Endothelial cell of umbilical vein (primary cell): ENCODE data around the gene AAR2. TPM values are rescaled to one million over a fixed set of nuclear protein-coding genes. Genes with fewer than 3 reads are reported as not detected.

ENCODE experiments used
- BruUV-seq: library from RNA; stranded (reverse); fragments of 400-500 nt; replicated peaks from 2 replicates; lab custom pipeline; 2021; lab: Mats Ljungman, UMichigan
- CTCF ChIA-PET: fragments of 300-600, 350-600 bp; sonication (Branson Sonifier 250); formaldehyde crosslinking; loops from one replicate; lab custom pipeline; 2021; ENCODE audit warnings: antibody characterized with exemption, inconsistent platforms; lab: Charles Lee
- POLR2A ChIA-PET: fragments of 300-600, 350-600 bp; sonication (Branson Sonifier 250); formaldehyde crosslinking; loops from one replicate; lab custom pipeline; 2021; ENCODE audit warnings: antibody characterized with exemption, inconsistent platforms; lab: Charles Lee
- DNase-seq: peaks from one replicate; pipeline ENCODE4 v3.0.0-alpha.2; 2011; ENCODE audit warnings: low read depth, low spot score
- FAIRE-seq: peaks from 2 replicates; lab custom pipeline; 2011; peaks lifted over from hg19 to GRCh38; lab: Jason Lieb, UNC
- H2AFZ ChIP-seq: 2 replicates; pipeline ENCODE4 v1.6.0; 2012; ENCODE audit warnings: low read depth, low read length, control low read depth, inconsistent platforms
- H3K27ac ChIP-seq: 2 replicates; pipeline ENCODE4 v1.5.1; 2011; ENCODE audit warnings: low read depth, mild to moderate bottlenecking, control low read depth, low read length, moderate library complexity; ENCODE audit not compliant: insufficient read depth
- H3K27me3 ChIP-seq, 2 experiments: 2 replicates each; pipeline versions ENCODE4 v1.6.0 to v1.6.1; 2011; ENCODE audit warnings: low read length in 2 of 2, mixed read lengths in 1 of 2; ENCODE audit not compliant: control insufficient read depth in 2 of 2, insufficient read depth in 2 of 2
- H3K36me3 ChIP-seq, 2 experiments: 2 replicates in 1 of 2; 3 replicates in 1 of 2; pipeline ENCODE4 v1.5.1; 2011; ENCODE audit warnings: low read length in 2 of 2, mild to moderate bottlenecking in 1 of 2, moderate library complexity in 1 of 2; ENCODE audit not compliant: control insufficient read depth in 2 of 2, insufficient read depth in 2 of 2; ENCODE audit errors: extremely low read depth in 1 of 2
- H3K4me1 ChIP-seq: 3 replicates; pipeline ENCODE4 v1.5.1; 2011; ENCODE audit warnings: mild to moderate bottlenecking, low read length; ENCODE audit not compliant: control insufficient read depth, insufficient read depth; ENCODE audit errors: extremely low read depth
- H3K4me2 ChIP-seq: 2 replicates; pipeline ENCODE4 v1.6.1; 2011; ENCODE audit warnings: low read length, control low read depth, mixed read lengths; ENCODE audit not compliant: insufficient read depth
- H3K4me3 ChIP-seq, 3 experiments: fragments of 200-600 bp in 1 of 3; sonication (generic), shearing (Covaris generic) in 1 of 3; replicated peaks in 1 of 3; 2 replicates each; pipeline ENCODE4 v1.5.1; 2011 to 2016; ENCODE audit warnings: control low read depth in 3 of 3, low read length in 3 of 3, mild to moderate bottlenecking in 2 of 3, inconsistent platforms in 1 of 3, low read depth in 1 of 3, moderate library complexity in 1 of 3; ENCODE audit not compliant: insufficient read depth in 1 of 3
- H3K79me2 ChIP-seq: 2 replicates; pipeline ENCODE4 v1.6.0; 2012; ENCODE audit warnings: low read length, inconsistent platforms; ENCODE audit not compliant: control insufficient read depth, insufficient read depth
- H3K9ac ChIP-seq: replicated peaks from 2 replicates; pipeline ENCODE3; 2011; ENCODE audit warnings: low read length, control low read depth; ENCODE audit not compliant: insufficient read depth; ENCODE audit errors: extremely low read depth
- H3K9me1 ChIP-seq: replicated peaks from 3 replicates; pipeline ENCODE4 v1.6.0; 2011; ENCODE audit warnings: mild to moderate bottlenecking, low read length; ENCODE audit not compliant: control insufficient read depth, insufficient read depth; ENCODE audit errors: extremely low read depth
- H3K9me3 ChIP-seq: replicated peaks from 2 replicates; pipeline ENCODE4 v1.5.1; 2012; ENCODE audit warnings: low read length, inconsistent platforms; ENCODE audit not compliant: control insufficient read depth, insufficient read depth
- H4K20me1 ChIP-seq: replicated peaks from 2 replicates; pipeline ENCODE3; 2011; ENCODE audit warnings: mild to moderate bottlenecking, low read length; ENCODE audit not compliant: control insufficient read depth, insufficient read depth; ENCODE audit errors: extremely low read depth
- CTCF ChIP-seq, 2 donors: IDR thresholded peaks; 1 replicate in 1 of 2; 2 replicates in 1 of 2; pipeline ENCODE4 v1.5.1; 2011; ENCODE audit warnings: low read length in 2 of 2, mild to moderate bottlenecking in 2 of 2, moderate library complexity in 2 of 2, control low read depth in 1 of 2, inconsistent platforms in 1 of 2, low read depth in 1 of 2; ENCODE audit not compliant: insufficient read depth in 1 of 2; ENCODE audit errors: extremely low read depth in 1 of 2
- EZH2 ChIP-seq: IDR thresholded peaks from 2 replicates; pipeline ENCODE4 v1.6.1; 2012; ENCODE audit warnings: borderline replicate concordance, low read depth, mild to moderate bottlenecking, moderate library complexity, low read length, inconsistent platforms; ENCODE audit not compliant: severe bottlenecking
- FOS ChIP-seq: IDR thresholded peaks from 2 replicates; pipeline ENCODE4 v1.6.1; 2011; ENCODE audit warnings: mild to moderate bottlenecking, low read length, moderate library complexity, borderline replicate concordance; ENCODE audit not compliant: insufficient read depth
- GATA2 ChIP-seq: IDR thresholded peaks from 2 replicates; pipeline ENCODE4 v1.7.0; 2011; ENCODE audit warnings: low read depth, mild to moderate bottlenecking, moderate library complexity, mixed read lengths, low read length; ENCODE audit not compliant: insufficient read length, insufficient read depth
- JUN ChIP-seq: IDR thresholded peaks from 2 replicates; pipeline ENCODE4 v1.6.1; 2011; ENCODE audit warnings: borderline replicate concordance, low read depth; ENCODE audit not compliant: insufficient read length, insufficient read depth
- MYC ChIP-seq: IDR thresholded peaks from one replicate; pipeline ENCODE4 v1.6.1; 2011; ENCODE audit warnings: mild to moderate bottlenecking, low read depth, low read length
- POLR2A ChIP-seq: IDR thresholded peaks from 2 replicates; pipeline ENCODE4 v1.6.1; 2012; ENCODE audit warnings: low read depth, mild to moderate bottlenecking, control low read depth, low read length
- POLR2AphosphoS5 ChIP-seq: IDR thresholded peaks from 2 replicates; pipeline ENCODE4 v1.6.1; 2012; ENCODE audit warnings: low read depth, mild to moderate bottlenecking, control low read depth, low read length, moderate library complexity; ENCODE audit not compliant: insufficient read depth
- dilution Hi-C: fragments of 300-500 bp; cut with MboI; formaldehyde crosslinking; loops from one replicate; pipeline ENCODE4 v1.15.0; 2019; ENCODE audit warnings: low sequenced_read_pairs; ENCODE audit not compliant: extremely low pct_ligation_motif_present
- intact Hi-C: fragments of 100-400 bp; cut with micrococcal nuclease; formaldehyde crosslinking; loops from one replicate; pipeline ENCODE4 v1.10.0; 2022
- polyA plus RNA-seq, 4 experiments: library from polyadenylated mRNA; depleted of rRNA in 3 of 4; stranded (reverse) in 3 of 4; unstranded in 1 of 4; fragments of >200 nt; gene quantifications; 2 replicates each; pipeline versions ENCODE4 v1.2.1 to v1.2.3, GENCODE V29; 2011 to 2012; ENCODE audit warnings: missing spikeins in 1 of 4
- total RNA-seq: library from RNA; stranded (reverse); gene quantifications from 2 replicates; pipeline ENCODE4 v1.2.3, GENCODE V29; 2021
- TF ChIP-seq, protein P1 (sequence below): IDR thresholded peaks from 2 replicates; pipeline ENCODE4 v1.6.1; 2011; ENCODE audit not compliant: insufficient read depth, insufficient read length

Gene AAR2
- total and polyA plus RNA-seq, 2 donors (not counting 3 experiments of a cell fraction or from before 2014, with no cell fraction given) = 21.9 to 29.4 TPM

- Histone ChIP-seq H3K9me1 (no peaks in the 10 kb centered on the region), H3K9me3 (no peaks in the 10 kb centered on the region), H3K27ac (no peak overlapping the region), H3K4me2 (no peak overlapping the region), H2AFZ (no peak overlapping the region), H4K20me1 (no peaks in the 10 kb centered on the region), H3K79me2 (peaks cover under 1% of the 10 kb centered on the region), H3K4me3 (no peak overlapping the region), H3K4me1 (peaks cover 4% of the 10 kb centered on the region), H3K27me3 (peaks cover 0 to 5% of the 10 kb centered on the region in 2 experiments), H3K9ac (no peak overlapping the region), H3K36me3 (no peaks in the 10 kb centered on the region)
- FAIRE-seq (no peak), DNase-seq (no peak)
- BruUV-seq = no TSS peak
- ChIA-PET POLR2A (no interaction called here), CTCF (interaction anchor here (1.0 to 2.1 kb wide), 3 partner anchors 11 to 208 kb away, joined by 3 to 12 read pairs (median 3); no protein-coding TSS in a partner anchor)
- dilution Hi-C loops = no loop called here
- intact Hi-C loops = no loop called here
- TF ChIP-seq GATA2 (no peak), POLR2AphosphoS5 (no peak), EZH2 (no peak), FOS (no peak), POLR2A (no peak), MYC (no peak), CTCF (IDR thresholded peaks at IDR 0.05; ENCODE audit: extremely low read depth in 1 of 2, insufficient read depth in 1 of 2, low read depth in 1 of 2, low read length in 2 of 2) (no peak), JUN (no peak)
- TF ChIP-seq, protein P1, sequence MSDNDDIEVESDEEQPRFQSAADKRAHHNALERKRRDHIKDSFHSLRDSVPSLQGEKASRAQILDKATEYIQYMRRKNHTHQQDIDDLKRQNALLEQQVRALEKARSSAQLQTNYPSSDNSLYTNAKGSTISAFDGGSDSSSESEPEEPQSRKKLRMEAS = no peak
Measured at GRCh38 chr20:36231331-36231730, 4.9 kb upstream of the AAR2 start.
